Measurements from ENCODE around the gene TMEM132A.

DNA sequence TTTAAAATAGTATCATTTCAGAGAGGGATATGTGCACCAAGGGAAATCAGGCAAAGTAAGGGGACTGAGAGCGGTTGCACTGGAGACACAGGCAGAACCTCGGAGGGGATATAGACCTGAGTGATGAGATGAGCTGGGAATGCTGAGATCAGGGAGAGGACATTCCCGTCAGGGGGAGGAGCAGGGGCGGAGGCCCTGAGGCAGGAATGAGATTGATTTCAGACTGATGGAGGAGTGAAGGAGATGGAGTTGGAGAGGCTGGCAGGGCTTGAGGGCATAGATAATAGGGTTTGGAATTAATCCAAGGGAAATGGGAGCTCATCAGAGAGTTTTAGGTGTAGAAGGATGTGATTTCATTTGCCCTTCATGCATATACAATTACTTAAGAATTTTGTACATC is 60.4 kb downstream of the TMEM132A start:
- TF ChIP-seq, protein P1, sequence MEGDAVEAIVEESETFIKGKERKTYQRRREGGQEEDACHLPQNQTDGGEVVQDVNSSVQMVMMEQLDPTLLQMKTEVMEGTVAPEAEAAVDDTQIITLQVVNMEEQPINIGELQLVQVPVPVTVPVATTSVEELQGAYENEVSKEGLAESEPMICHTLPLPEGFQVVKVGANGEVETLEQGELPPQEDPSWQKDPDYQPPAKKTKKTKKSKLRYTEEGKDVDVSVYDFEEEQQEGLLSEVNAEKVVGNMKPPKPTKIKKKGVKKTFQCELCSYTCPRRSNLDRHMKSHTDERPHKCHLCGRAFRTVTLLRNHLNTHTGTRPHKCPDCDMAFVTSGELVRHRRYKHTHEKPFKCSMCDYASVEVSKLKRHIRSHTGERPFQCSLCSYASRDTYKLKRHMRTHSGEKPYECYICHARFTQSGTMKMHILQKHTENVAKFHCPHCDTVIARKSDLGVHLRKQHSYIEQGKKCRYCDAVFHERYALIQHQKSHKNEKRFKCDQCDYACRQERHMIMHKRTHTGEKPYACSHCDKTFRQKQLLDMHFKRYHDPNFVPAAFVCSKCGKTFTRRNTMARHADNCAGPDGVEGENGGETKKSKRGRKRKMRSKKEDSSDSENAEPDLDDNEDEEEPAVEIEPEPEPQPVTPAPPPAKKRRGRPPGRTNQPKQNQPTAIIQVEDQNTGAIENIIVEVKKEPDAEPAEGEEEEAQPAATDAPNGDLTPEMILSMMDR (IDR thresholded peaks at IDR 0.05) = no peak
- TF ChIP-seq EP300 (IDR thresholded peaks at IDR 0.05) (no peak), POLR2A (IDR thresholded peaks at IDR 0.05) (no peak)

Measured in ovary (tissue), 3 donors.